SJSA1 (cell line): ENCODE results near the gene CUL1. TPM values are rescaled to one million over a fixed set of nuclear protein-coding genes. Genes with fewer than 3 reads are reported as not detected.

Experiments used
- DNase-seq, 2 experiments: peaks; one replicate each; pipeline ENCODE4 v3.0.0-alpha.2; 2015 to 2020; ENCODE audit warnings: low spot score in 2 of 2, low read depth in 1 of 2
- H3K27ac ChIP-seq: fragments of 250-450 bp; sonication (Bioruptor Pico); 2 replicates; pipeline ENCODE4 v1.5.1; 2020; ENCODE audit warnings: mild to moderate bottlenecking, moderate library complexity
- H3K27me3 ChIP-seq: fragments of 250-450 bp; sonication (Bioruptor Pico); replicated peaks from 2 replicates; pipeline ENCODE4 v1.5.1; 2020; ENCODE audit warnings: mild to moderate bottlenecking, moderate library complexity
- H3K36me3 ChIP-seq: fragments of 250-450 bp; sonication (Bioruptor Pico); 2 replicates; pipeline ENCODE4 v1.5.1; 2020; ENCODE audit warnings: mild to moderate bottlenecking
- H3K4me1 ChIP-seq: fragments of 250-450 bp; sonication (Bioruptor Pico); replicated peaks from 2 replicates; pipeline ENCODE4 v1.6.1; 2021; ENCODE audit warnings: mild to moderate bottlenecking
- H3K4me3 ChIP-seq: fragments of 250-450 bp; sonication (Bioruptor Pico); 2 replicates; pipeline ENCODE4 v1.5.1; 2020; ENCODE audit warnings: mild to moderate bottlenecking
- H3K9me3 ChIP-seq: fragments of 250-450 bp; sonication (Bioruptor Pico); replicated peaks from 2 replicates; pipeline ENCODE4 v1.5.1; 2020; ENCODE audit warnings: mild to moderate bottlenecking
- total RNA-seq: library from RNA; depleted of rRNA; stranded (reverse); fragments of >200 nt; shearing (Covaris generic); gene quantifications from 2 replicates; pipeline ENCODE4 v1.2.3, GENCODE V29; 2014

Gene CUL1
- total RNA-seq, 1 experiment from 2014 or later: 59.9 TPM

DNA sequence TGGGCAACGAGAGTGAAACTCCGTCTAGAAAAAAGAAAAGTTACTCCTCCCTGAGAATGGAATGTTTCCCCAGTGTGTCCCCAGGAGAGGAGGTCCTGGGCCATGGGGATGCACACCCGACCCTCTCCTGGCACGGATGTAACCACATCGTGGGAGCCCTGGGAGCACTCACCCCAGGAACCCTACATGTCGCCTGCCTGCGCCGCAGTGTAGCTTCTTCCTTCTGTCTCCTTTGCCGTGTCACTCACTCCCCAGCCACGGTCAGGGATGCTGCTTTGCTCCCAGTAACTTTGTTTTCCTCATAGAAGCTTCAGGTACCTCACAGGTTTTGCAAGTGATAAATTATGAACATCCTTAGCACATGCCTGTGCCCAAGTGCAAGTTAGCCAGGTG is 103.4 kb downstream of the CUL1 start:
- Histone ChIP-seq H3K4me3 (no peak overlapping the region), H3K36me3 (peaks cover 73% of the 10 kb centered on the region), H3K27ac (no peak overlapping the region), H3K27me3 (no peaks in the 10 kb centered on the region), H3K4me1 (no peaks in the 10 kb centered on the region), H3K9me3 (no peaks in the 10 kb centered on the region)
- no peak for DNase-seq

DNA sequence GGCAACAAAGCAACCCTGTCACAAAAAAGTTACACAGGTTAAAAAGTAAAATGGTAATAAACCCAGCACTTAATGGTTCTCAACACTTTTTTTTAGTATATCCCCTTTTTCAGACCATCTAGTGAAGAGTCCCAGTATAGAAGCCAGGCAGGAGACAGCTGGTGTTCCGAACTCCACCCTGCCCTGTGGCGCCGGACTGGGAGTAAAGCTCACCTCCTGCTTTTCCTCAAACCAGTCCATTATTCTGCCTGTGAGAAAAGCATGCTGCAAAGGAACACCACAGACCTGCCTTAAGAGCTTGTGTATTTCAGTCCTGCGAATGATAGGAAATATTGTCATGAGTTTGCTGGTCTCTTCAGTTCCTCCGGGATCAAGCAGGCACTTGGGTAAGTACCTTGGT is 104.4 kb downstream of the CUL1 start:
- Histone ChIP-seq H3K4me3 (no peak overlapping the region), H3K4me1 (no peaks in the 10 kb centered on the region), H3K36me3 (peaks cover 73% of the 10 kb centered on the region), H3K9me3 (no peaks in the 10 kb centered on the region), H3K27ac (no peak overlapping the region), H3K27me3 (no peaks in the 10 kb centered on the region)
- DNase-seq: no peak

DNA sequence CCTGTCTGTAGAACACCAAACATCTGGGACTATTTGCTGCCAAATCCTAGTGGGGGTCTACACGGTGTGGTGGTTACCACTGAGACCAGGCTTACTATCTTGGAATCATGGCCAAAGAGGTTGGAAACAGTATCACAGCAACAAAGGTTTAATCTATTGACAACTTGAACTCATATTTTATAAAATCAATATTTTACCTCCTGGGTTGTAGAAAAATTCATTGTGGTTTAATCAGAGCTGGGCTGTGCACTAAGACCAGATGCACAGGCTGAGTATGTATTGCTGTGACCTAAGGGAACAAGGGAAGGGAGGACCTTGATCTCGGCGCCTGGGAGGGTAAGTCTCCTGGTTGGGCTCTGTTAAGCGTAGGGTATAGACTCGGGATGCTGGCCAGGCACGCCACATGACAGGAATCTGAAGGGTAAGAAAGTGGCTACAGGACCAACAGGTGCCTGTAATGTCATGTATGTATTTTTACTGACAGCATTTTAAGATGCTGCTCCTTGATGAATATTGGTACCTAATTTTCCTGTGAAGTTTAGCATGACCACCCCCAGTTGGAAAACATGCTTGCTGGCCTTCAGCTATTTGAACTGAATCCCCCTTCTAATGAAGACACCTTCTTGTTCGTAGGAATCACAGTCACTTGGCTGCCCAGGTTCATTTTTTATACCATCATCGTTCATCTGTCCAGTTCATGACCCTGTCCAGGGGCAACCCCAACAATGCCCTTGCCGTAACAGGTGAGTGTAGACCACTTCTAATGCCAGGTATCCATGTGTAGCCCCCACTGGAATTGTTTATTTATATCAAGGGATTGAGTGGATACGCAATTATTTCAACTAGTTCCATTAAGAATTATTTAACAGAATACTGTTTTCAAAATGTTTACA is 105.9 kb downstream of the CUL1 start:
- Histone ChIP-seq H3K27ac (no peak overlapping the region), H3K36me3 (peaks cover 75% of the 10 kb centered on the region), H3K27me3 (no peaks in the 10 kb centered on the region), H3K9me3 (no peaks in the 10 kb centered on the region), H3K4me3 (no peak overlapping the region), H3K4me1 (no peaks in the 10 kb centered on the region)
- no peak for DNase-seq

DNA sequence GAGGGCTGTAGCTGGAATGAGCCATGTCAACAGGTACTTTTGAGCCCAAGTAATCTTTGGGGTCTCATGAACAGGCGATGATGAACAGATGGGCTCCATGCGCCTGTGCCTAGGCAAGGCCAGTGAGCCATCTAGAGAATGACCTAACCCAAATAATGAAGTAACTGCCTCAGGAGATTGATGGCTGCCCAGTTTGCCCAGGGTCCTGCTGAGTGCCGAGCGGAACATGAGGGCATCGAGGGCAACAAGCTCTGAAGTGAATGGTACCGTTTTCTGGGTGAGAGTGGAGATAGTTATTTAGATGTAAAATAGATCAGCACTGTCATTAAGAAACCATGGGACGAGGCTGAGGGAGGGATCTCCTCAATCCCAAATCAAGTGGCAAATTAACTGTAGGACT is 107.5 kb downstream of the CUL1 start:
- Histone ChIP-seq H3K9me3 (no peaks in the 10 kb centered on the region), H3K36me3 (peaks cover 75% of the 10 kb centered on the region), H3K27ac (no peak overlapping the region), H3K4me1 (no peaks in the 10 kb centered on the region), H3K4me3 (no peak overlapping the region), H3K27me3 (no peaks in the 10 kb centered on the region)
- DNase-seq: no peak

DNA sequence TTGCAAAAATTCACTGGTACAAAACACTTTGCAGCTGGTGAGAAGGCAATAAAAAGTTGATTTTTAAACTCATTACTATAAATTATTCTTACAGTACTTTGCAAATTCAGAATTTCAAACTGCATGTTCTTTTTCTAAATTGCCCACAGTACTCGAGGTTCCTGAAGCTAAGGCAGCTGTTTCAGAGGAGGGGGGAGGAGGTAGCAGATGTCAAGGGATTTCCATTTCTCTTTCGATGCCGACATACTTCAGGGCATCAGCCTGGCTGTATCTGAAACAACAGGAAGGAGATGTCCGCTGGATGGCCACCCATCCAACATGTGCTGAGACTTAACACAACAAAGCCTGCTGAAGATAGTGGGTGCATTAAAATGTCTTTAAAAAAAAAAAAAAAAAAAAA is 108.7 kb downstream of the CUL1 start:
- Histone ChIP-seq H3K4me1 (no peaks in the 10 kb centered on the region), H3K4me3 (no peak overlapping the region), H3K36me3 (peaks cover 75% of the 10 kb centered on the region), H3K9me3 (no peaks in the 10 kb centered on the region), H3K27me3 (no peaks in the 10 kb centered on the region), H3K27ac (no peak overlapping the region)
- DNase-seq: no peak

DNA sequence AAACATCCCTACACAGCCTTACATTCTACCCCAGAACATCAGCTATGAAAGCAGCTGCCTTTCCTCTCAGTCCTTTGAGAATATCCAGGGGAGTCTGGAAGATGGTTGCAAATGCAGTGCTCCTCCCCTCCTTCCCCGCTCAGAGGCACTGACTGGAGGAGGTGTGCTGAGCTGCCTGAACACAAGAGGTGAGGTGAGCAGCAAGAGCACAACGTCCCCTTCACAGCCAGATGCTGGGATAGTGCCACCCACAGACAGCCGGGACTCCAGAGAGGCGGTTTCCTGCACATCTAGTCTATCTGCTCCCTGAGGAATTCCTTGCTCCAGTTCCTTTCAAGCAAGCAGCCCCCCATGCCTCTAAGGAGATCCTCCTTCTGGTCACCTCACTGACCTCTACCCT is 111.2 kb downstream of the CUL1 start:
- Histone ChIP-seq H3K36me3 (peaks cover 95% of the 10 kb centered on the region), H3K27me3 (no peaks in the 10 kb centered on the region), H3K9me3 (no peaks in the 10 kb centered on the region), H3K4me3 (no peak overlapping the region), H3K4me1 (no peaks in the 10 kb centered on the region), H3K27ac (no peak overlapping the region)
- DNase-seq: no peak

DNA sequence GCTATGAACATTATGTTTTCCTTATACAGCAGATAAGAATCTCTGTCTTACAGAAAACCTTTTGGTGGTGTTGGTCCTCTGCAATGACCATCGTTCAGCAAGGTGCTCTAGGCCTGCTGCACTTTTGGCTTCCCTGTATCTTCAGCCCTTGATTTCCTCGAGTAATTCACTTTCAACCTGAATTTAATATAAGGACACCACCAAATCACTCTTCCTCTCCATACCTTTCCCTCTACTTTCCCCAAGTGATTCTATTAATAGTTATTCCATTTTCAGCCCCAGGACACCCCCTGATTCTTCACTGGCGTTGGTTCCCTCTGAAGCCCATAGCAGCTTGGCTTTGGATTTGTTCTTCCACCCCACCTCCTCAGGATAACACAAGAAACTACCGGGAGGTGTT is 113.2 kb downstream of the CUL1 start:
- Histone ChIP-seq H3K36me3 (peaks cover 100% of the 10 kb centered on the region), H3K27ac (no peak overlapping the region), H3K9me3 (no peaks in the 10 kb centered on the region), H3K27me3 (no peaks in the 10 kb centered on the region), H3K4me1 (no peaks in the 10 kb centered on the region), H3K4me3 (no peak overlapping the region)
- DNase-seq: no peak

DNA sequence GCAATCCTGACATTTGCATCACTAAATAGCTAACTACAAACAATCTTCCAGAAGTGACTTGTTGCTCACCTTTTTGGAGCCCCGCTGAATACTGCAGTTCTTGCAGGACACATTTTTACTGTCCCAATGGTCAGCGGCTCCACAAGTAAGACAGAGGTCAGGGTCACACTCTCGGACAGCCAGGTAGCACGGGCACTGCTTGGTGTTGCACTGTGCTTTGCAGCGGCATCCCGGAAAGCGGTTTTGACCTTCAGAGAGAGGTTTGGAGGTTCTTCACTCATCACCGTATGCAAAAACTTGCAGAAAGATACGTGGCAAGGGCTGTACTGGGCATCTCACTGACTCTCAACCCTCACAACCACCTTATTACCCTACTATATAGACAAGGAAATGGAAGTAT is 115.2 kb downstream of the CUL1 start:
- Histone ChIP-seq H3K27me3 (no peaks in the 10 kb centered on the region), H3K4me1 (no peaks in the 10 kb centered on the region), H3K9me3 (no peaks in the 10 kb centered on the region), H3K27ac (no peak overlapping the region), H3K4me3 (no peak overlapping the region), H3K36me3 (peaks cover 100% of the 10 kb centered on the region)
- DNase-seq: no peak

DNA sequence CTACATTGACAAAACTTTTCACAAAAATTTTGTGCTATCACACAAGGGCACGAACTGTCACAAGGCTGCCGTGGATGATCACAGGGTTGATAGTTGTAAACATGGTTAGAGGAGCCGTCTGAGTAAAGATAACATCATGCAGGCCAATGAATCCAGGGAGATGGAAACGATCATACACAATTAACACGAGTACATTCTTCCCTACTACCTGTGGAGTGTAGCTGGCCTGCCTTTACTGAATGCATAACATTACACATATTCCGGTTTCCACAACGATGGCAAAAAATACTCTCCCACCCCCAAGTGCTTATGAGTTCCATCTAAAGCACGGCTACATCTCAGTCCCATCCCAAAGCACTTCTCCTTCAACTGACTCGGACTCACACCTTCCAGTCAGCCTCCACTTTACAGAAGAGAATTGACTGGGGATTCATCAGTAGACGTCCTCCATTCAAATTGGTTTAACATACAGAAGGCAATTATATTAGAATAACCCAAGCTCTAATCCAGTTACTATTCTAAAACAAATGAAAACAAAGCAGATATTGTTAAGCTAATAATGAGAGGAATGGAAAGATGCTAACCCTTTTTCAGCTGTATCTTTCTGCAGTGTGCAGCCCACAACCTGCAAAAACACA is 116.3 kb downstream of the CUL1 start:
- H3K4me3 ChIP-seq: no peak overlapping the region
- no peak overlapping the region for H3K27ac ChIP-seq
- H3K27me3 ChIP-seq: no peaks in the 10 kb centered on the region
- DNase-seq: no peak
- no peaks in the 10 kb centered on the region for H3K9me3 ChIP-seq
- peaks cover 97% of the 10 kb centered on the region for H3K36me3 ChIP-seq
- H3K4me1 ChIP-seq: peaks cover 9% of the 10 kb centered on the region

DNA sequence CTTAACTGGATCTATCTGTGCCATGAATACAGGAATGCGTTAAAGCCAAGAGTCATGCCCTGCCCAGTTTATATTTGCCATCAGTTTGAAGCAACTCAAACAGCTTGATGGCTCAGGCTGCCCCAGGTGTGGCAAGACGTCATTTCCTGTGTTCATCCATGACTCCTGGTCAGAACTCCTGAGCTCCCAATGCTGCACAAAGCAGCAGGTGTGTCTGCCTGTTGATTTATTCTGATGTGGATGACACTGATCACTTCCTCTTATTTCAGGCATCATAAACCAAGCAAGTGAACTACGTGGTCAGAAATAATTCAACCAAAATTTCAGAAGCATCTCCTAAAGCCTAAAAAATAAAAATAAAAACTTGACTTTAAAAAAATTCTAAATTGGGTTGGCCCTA is 116.9 kb downstream of the CUL1 start:
- no peak for DNase-seq
- no peak overlapping the region for H3K27ac ChIP-seq
- no peaks in the 10 kb centered on the region for H3K27me3 ChIP-seq
- H3K9me3 ChIP-seq: no peaks in the 10 kb centered on the region
- H3K4me3 ChIP-seq: no peak overlapping the region
- peaks cover 14% of the 10 kb centered on the region for H3K4me1 ChIP-seq
- peaks cover 92% of the 10 kb centered on the region for H3K36me3 ChIP-seq

DNA sequence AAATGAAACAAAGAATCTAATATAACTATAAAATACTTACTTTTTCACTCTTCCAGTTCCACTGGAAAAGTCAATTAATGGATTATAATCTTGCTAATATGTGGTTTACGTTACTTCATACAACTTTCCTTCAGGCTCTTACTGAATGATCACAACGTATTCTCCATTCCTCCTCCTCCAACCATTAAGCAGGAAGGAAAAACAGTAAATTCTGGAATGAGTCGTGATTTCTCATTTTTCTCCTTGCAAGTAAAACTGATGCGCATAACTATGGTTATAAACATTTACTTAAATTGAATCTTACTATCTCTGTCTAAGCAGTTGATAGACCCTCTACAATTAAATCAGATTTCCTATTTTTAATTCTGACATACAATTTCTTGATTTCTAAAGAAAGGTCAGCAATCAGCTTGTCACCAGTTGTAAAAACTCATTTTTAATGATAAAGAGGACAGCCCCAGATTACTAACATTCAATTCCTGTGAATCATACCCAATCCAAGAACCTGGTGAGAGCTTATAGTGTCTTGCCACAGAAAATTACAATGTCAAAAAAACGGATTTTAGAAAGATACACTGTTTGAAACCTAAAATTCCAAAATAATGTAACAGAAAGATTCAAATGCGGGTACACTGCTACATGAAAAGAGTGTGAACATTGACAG is 121.1 kb downstream of the CUL1 start:
- H3K27me3 ChIP-seq: no peaks in the 10 kb centered on the region
- H3K36me3 ChIP-seq: peaks cover 60% of the 10 kb centered on the region
- peaks cover 21% of the 10 kb centered on the region for H3K4me1 ChIP-seq
- peak overlapping the region; percentile 18 for H3K27ac ChIP-seq
- DNase-seq: peak in 1 of 2 experiments; percentile 26
- no peaks in the 10 kb centered on the region for H3K9me3 ChIP-seq
- no peak overlapping the region for H3K4me3 ChIP-seq

DNA sequence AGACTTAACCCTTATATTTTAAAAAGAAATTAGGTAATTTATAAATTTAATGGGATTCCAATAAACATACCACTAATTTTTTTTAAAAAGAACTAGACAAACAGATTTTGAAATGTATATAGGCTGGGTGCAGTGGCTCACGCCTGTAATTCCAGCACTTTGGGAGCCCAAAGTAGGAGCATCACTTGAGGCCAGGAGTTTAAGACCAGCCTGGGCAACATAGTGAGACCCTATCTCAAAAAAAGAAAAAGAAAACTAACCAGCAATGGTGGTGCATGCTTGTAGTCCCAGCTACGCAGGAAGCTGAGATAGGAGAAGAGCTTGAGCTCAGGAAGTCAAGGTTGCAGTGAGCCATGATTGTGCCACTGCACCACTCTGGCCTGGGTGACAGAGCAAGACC is 122.7 kb downstream of the CUL1 start:
- H3K36me3 ChIP-seq: peaks cover 60% of the 10 kb centered on the region
- no peaks in the 10 kb centered on the region for H3K27me3 ChIP-seq
- no peak overlapping the region for H3K27ac ChIP-seq
- no peak for DNase-seq
- H3K4me1 ChIP-seq: peaks cover 21% of the 10 kb centered on the region
- H3K9me3 ChIP-seq: no peaks in the 10 kb centered on the region
- H3K4me3 ChIP-seq: no peak overlapping the region

DNA sequence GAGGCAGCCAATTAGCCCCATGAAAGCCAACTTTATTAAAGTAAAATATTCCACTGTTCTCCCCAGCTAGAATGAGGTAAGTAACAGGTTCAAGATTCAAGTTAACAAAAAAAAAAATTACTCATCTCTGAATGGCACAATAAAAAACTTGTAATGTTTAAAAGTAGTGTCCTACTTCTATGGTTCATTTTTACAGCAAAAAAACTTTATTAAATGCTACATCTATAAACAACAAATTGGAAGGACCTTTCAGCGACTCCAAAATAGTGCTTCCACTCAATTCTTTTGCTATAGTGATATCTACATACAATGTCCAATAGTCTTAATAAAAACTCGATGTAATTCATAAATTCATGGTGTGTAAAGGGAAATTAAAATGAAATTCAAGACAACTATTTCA is 126.2 kb downstream of the CUL1 start:
- H3K9me3 ChIP-seq: no peaks in the 10 kb centered on the region
- H3K4me3 ChIP-seq: no peak overlapping the region
- DNase-seq: no peak
- H3K27me3 ChIP-seq: no peaks in the 10 kb centered on the region
- H3K36me3 ChIP-seq: peaks cover 61% of the 10 kb centered on the region
- H3K4me1 ChIP-seq: peaks cover 14% of the 10 kb centered on the region
- H3K27ac ChIP-seq: no peak overlapping the region

DNA sequence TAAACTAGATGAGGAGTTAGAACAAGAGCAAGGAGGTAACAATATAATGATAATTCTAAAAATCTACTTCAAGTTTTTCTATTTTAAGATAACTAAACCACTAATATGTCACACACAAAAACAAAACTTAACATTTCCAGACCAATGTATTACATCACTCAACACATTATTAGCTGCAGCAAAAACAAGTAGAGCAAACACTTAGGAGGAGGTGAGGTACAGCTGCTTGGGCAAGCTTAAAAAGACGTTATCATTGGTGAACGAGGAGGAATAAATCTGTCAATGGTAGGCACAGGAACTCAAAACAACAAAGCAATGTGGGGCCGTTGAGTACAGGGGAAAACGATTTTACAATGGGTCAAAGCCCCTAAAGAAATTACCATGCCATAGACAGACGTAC is 126.6 kb downstream of the CUL1 start:
- peaks cover 61% of the 10 kb centered on the region for H3K36me3 ChIP-seq
- H3K9me3 ChIP-seq: no peaks in the 10 kb centered on the region
- no peaks in the 10 kb centered on the region for H3K27me3 ChIP-seq
- no peak overlapping the region for H3K4me3 ChIP-seq
- DNase-seq: no peak
- no peak overlapping the region for H3K27ac ChIP-seq
- H3K4me1 ChIP-seq: peaks cover 9% of the 10 kb centered on the region
